Glutamatergic neuron (in vitro differentiated cells): ENCODE data around the gene CPNE8. TPM values are rescaled to one million over a fixed set of nuclear protein-coding genes. Genes with fewer than 3 reads are reported as not detected.

Experiments used
- DNase-seq: peaks from one replicate; pipeline ENCODE4 v3.0.0; 2022
- H3K27ac Mint-ChIP-seq: one replicate; pipeline ENCODE4 v1.8.0; 2020; ENCODE audit warnings: mild to moderate bottlenecking, mixed read lengths, inconsistent platforms; ENCODE audit not compliant: unreplicated experiment
- H3K27me3 Mint-ChIP-seq: one replicate; pipeline ENCODE4 v1.8.0; 2020; ENCODE audit warnings: mild to moderate bottlenecking, moderate library complexity, mixed read lengths, inconsistent platforms; ENCODE audit not compliant: unreplicated experiment
- H3K36me3 Mint-ChIP-seq: one replicate; pipeline ENCODE4 v1.8.0; 2020; ENCODE audit warnings: mild to moderate bottlenecking, mixed read lengths, inconsistent platforms; ENCODE audit not compliant: unreplicated experiment
- H3K4me1 Mint-ChIP-seq: one replicate; pipeline ENCODE4 v1.8.0; 2020; ENCODE audit warnings: mild to moderate bottlenecking, low read depth, mixed read lengths, inconsistent platforms; ENCODE audit not compliant: unreplicated experiment
- H3K4me3 Mint-ChIP-seq: one replicate; pipeline ENCODE4 v1.8.0; 2020; ENCODE audit warnings: mild to moderate bottlenecking, mixed read lengths, inconsistent platforms; ENCODE audit not compliant: unreplicated experiment
- H3K9me3 Mint-ChIP-seq: one replicate; pipeline ENCODE4 v1.8.0; 2020; ENCODE audit warnings: mild to moderate bottlenecking, moderate library complexity, mixed read lengths, inconsistent platforms; ENCODE audit not compliant: unreplicated experiment
- total RNA-seq: library from RNA; stranded (reverse); fragmentation: NEBNext Ultra II Directional; extraction: Animal tissue kit (Norgen Biotek cat#: 25700); gene quantifications from one replicate; pipeline ENCODE4 v1.2.1, GENCODE V29; 2021; ENCODE audit not compliant: unreplicated experiment
- TF ChIP-seq, protein P1 (sequence below): fragments of 200-600 bp; sonication (generic); IDR thresholded peaks from one replicate; pipeline ENCODE4 v1.5.0; 2021; ENCODE audit not compliant: partially characterized antibody, unreplicated experiment

Gene CPNE8
- total RNA-seq, 1 donor from 2014 or later, result 5.9 TPM

DNA sequence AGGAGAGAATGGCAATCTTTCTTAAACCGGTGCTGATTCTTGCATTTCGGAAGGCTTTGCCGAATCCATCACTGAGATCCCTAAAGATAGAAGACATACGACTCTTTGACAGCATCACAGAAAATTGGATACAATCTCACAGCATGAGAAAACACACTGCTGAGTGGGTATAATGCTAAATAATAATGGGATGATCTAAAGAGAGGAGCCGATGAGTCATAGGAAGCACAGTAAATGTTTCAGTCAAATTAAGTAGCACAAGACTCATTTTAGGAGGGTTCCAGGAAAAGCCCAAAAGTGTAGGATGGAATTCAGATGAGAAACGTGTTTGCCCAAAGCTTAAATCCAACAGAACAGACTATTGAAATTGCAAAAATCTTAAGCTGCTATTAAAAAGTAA, 81.7 kb downstream of the CPNE8 start:
- TF ChIP-seq, protein P1, sequence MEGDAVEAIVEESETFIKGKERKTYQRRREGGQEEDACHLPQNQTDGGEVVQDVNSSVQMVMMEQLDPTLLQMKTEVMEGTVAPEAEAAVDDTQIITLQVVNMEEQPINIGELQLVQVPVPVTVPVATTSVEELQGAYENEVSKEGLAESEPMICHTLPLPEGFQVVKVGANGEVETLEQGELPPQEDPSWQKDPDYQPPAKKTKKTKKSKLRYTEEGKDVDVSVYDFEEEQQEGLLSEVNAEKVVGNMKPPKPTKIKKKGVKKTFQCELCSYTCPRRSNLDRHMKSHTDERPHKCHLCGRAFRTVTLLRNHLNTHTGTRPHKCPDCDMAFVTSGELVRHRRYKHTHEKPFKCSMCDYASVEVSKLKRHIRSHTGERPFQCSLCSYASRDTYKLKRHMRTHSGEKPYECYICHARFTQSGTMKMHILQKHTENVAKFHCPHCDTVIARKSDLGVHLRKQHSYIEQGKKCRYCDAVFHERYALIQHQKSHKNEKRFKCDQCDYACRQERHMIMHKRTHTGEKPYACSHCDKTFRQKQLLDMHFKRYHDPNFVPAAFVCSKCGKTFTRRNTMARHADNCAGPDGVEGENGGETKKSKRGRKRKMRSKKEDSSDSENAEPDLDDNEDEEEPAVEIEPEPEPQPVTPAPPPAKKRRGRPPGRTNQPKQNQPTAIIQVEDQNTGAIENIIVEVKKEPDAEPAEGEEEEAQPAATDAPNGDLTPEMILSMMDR, result no peak
- H3K36me3 Mint-ChIP-seq, result no peaks in the 10 kb centered on the region
- no peak for DNase-seq
- H3K27me3 Mint-ChIP-seq, result no peaks in the 10 kb centered on the region
- H3K27ac Mint-ChIP-seq, result no peak overlapping the region
- H3K4me1 Mint-ChIP-seq, result no peaks in the 10 kb centered on the region
- H3K4me3 Mint-ChIP-seq, result no peak overlapping the region
- no peaks in the 10 kb centered on the region for H3K9me3 Mint-ChIP-seq

DNA sequence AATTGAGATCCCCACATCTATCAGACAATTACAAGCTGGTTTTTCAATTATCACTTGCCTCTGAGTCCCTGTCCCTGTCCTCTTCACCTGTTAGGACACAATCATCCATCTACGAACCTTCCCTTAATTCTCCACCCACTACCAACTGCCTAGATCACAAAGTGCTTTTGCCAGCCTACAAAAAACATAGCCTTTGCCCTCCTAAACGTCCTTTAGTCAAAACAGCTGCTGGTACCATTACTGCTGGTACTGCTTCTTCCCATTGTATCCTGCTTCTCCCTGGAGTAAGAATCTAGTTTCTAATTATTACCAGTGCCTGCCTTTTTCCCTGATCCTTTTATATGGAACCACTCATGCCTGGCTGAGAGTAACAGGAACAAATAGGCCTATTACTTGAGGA, 82.1 kb downstream of the CPNE8 start:
- TF ChIP-seq, protein P1, result no peak
- no peak overlapping the region for H3K27ac Mint-ChIP-seq

GRCh38 chr12:38817942-38818341, 87.4 kb downstream of the CPNE8 start:
- Mint-ChIP-seq H3K4me3 (no peak overlapping the region), H3K27me3 (no peaks in the 10 kb centered on the region), H3K4me1 (no peaks in the 10 kb centered on the region), H3K27ac (no peak overlapping the region), H3K9me3 (no peaks in the 10 kb centered on the region), H3K36me3 (no peaks in the 10 kb centered on the region)
- DNase-seq, result no peak
- TF ChIP-seq, protein P1, result no peak

More for the DNA sequence above, 82.1 kb downstream of the CPNE8 start:
- DNase-seq, result no peak
- H3K4me1 Mint-ChIP-seq, result no peaks in the 10 kb centered on the region
- no peaks in the 10 kb centered on the region for H3K27me3 Mint-ChIP-seq
- no peak overlapping the region for H3K4me3 Mint-ChIP-seq
- no peaks in the 10 kb centered on the region for H3K36me3 Mint-ChIP-seq
- no peaks in the 10 kb centered on the region for H3K9me3 Mint-ChIP-seq

- H3K9me3 Mint-ChIP-seq, result no peaks in the 10 kb centered on the region
- H3K4me3 Mint-ChIP-seq, result no peak overlapping the region
- TF ChIP-seq, protein P1, result no peak
Observed at GRCh38 chr12:38813923-38814322, 91.5 kb downstream of the CPNE8 start.

GRCh38 chr12:38811814-38812356, 93.5 kb downstream of the CPNE8 start:
- Mint-ChIP-seq H3K27me3 (no peaks in the 10 kb centered on the region), H3K36me3 (no peaks in the 10 kb centered on the region), H3K9me3 (no peaks in the 10 kb centered on the region), H3K4me1 (no peaks in the 10 kb centered on the region), H3K27ac (no peak overlapping the region), H3K4me3 (no peak overlapping the region)
- DNase-seq, result no peak
- TF ChIP-seq, protein P1, result no peak

More at GRCh38 chr12:38813923-38814322, 91.5 kb downstream of the CPNE8 start:
- Mint-ChIP-seq H3K4me1 (no peaks in the 10 kb centered on the region), H3K27me3 (no peaks in the 10 kb centered on the region), H3K27ac (no peak overlapping the region), H3K36me3 (no peaks in the 10 kb centered on the region)
- no peak for DNase-seq
